NCI-H2081 treated with DMSO at 0.1 percent for 48 hours (cell line): ENCODE results near the gene BRD2.
A peak's percentile ranks its signal among the peaks of the same experiment; 100 is the strongest.

Experiments used
- DNase-seq: peaks from one replicate; lab custom pipeline; 2025; lab: John Stamatoyannopoulos, UW

Gene BRD2

GRCh38 chr6:32993363-32993973 is 25.1 kb downstream of the BRD2 start:
- DNase-seq: no peak

GRCh38 chr6:32995448-32995847 is 27.1 kb downstream of the BRD2 start:
- DNase-seq: no peak

GRCh38 chr6:33000055-33000454 is 31.7 kb downstream of the BRD2 start:
- no peak for DNase-seq

GRCh38 chr6:33001685-33002084 is 33.3 kb downstream of the BRD2 start:
- DNase-seq: no peak

- no peak for DNase-seq
Measured at GRCh38 chr6:33004940-33005339, 36.5 kb downstream of the BRD2 start.

- DNase-seq: no peak
Measured at GRCh38 chr6:33007831-33008400, 39.5 kb downstream of the BRD2 start.

GRCh38 chr6:33008944-33009861 is 40.8 kb downstream of the BRD2 start, which contains the start of gene HLA-DOA:
TSS of gene HLA-DOA (minus strand) at chr6:33009591.
- no peak for DNase-seq

- DNase-seq: no peak
Measured at GRCh38 chr6:33010356-33010755, 42.0 kb downstream of the BRD2 start.

GRCh38 chr6:33013608-33014007 is 45.2 kb downstream of the BRD2 start:
- DNase-seq: no peak

- DNase-seq: peak; percentile 54
Measured at GRCh38 chr6:33014841-33015634, 46.6 kb downstream of the BRD2 start.

- no peak for DNase-seq
Measured at GRCh38 chr6:33015798-33016197, 47.4 kb downstream of the BRD2 start.

- DNase-seq: no peak
Measured at GRCh38 chr6:33017018-33017417, 48.6 kb downstream of the BRD2 start.

- no peak for DNase-seq
Measured at GRCh38 chr6:33017694-33018353, 49.4 kb downstream of the BRD2 start.

- DNase-seq: no peak
Measured at GRCh38 chr6:33018418-33018817, 50.0 kb downstream of the BRD2 start.

- no peak for DNase-seq
Measured at GRCh38 chr6:33018904-33019303, 50.5 kb downstream of the BRD2 start.

- no peak for DNase-seq
Measured at GRCh38 chr6:33019372-33019771, 51.0 kb downstream of the BRD2 start.

- DNase-seq: no peak
Measured at GRCh38 chr6:33021917-33022316, 53.5 kb downstream of the BRD2 start.

GRCh38 chr6:33023536-33023935 is 55.1 kb downstream of the BRD2 start:
- no peak for DNase-seq

GRCh38 chr6:33024521-33024920 is 56.1 kb downstream of the BRD2 start:
- DNase-seq: no peak

- DNase-seq: no peak
Measured at GRCh38 chr6:33028220-33028849, 59.9 kb downstream of the BRD2 start.
